Panc1 (cell line): ENCODE data around the gene RETREG1.

Experiments used
- CTCF ChIP-seq: fragments of 450-650 bp; IDR thresholded peaks from 2 replicates; pipeline ENCODE4 v1.5.1; 2017; ENCODE audit warnings: mild to moderate bottlenecking
- POLR2AphosphoS5 ChIP-seq: IDR thresholded peaks from 2 replicates; pipeline ENCODE4 v1.6.1; 2012; ENCODE audit warnings: mild to moderate bottlenecking, low read depth, low read length, moderate library complexity

GRCh38 chr5:16603701-16604100 is 13.1 kb downstream of the RETREG1 start:
- no peak for TF ChIP-seq CTCF
- no peak for TF ChIP-seq POLR2AphosphoS5
